H1 (cell line): Measurements from ENCODE around the gene TMEM243. TPM values are rescaled to one million over a fixed set of nuclear protein-coding genes. Genes with fewer than 3 reads are reported as not detected.

Source experiments
- CTCF ChIA-PET: fragments of 300-600 bp; sonication (Branson Sonifier 250); formaldehyde crosslinking; loops from one replicate; lab custom pipeline; 2021; ENCODE audit not compliant: partially characterized antibody; lab: Charles Lee
- POLR2A ChIA-PET: fragments of 300-600 bp; sonication (Branson Sonifier 250); formaldehyde crosslinking; loops from one replicate; lab custom pipeline; 2021; ENCODE audit warnings: inconsistent platforms; ENCODE audit not compliant: partially characterized antibody; lab: Charles Lee
- DNase-seq, 2 experiments: peaks; one replicate each; pipeline versions ENCODE4 v3.0.0 to v3.0.0-alpha.2; 2010 to 2022; ENCODE audit warnings: low spot score in 2 of 2, low read depth in 1 of 2, mixed read lengths in 1 of 2
- FAIRE-seq: peaks from 2 replicates; lab custom pipeline; 2011; peaks lifted over from hg19 to GRCh38; lab: Jason Lieb, UNC
- H2AFZ ChIP-seq: 2 replicates; pipeline ENCODE4 v1.8.1; 2012; ENCODE audit warnings: low read length, inconsistent platforms
- H2AK5ac ChIP-seq: 2 replicates; pipeline ENCODE4 v1.6.1; 2013; ENCODE audit warnings: low read depth, low read length
- H2BK120ac ChIP-seq: replicated peaks from 2 replicates; pipeline ENCODE3; 2013; ENCODE audit warnings: low read depth, low read length, inconsistent platforms
- H2BK12ac ChIP-seq: 2 replicates; pipeline ENCODE4 v1.6.1; 2013; ENCODE audit warnings: low read depth, low read length
- H2BK15ac ChIP-seq: 2 replicates; pipeline ENCODE4 v1.6.1; 2013; ENCODE audit warnings: low read length
- H2BK20ac ChIP-seq: 2 replicates; pipeline ENCODE4 v1.6.1; 2013; ENCODE audit warnings: low read length
- H2BK5ac ChIP-seq: 2 replicates; pipeline ENCODE4 v1.6.1; 2013; ENCODE audit warnings: low read depth, low read length
- H3K14ac ChIP-seq: 2 replicates; pipeline ENCODE4 v1.6.1; 2013; ENCODE audit warnings: inconsistent platforms; ENCODE audit not compliant: insufficient read length
- H3K18ac ChIP-seq: 2 replicates; pipeline ENCODE4 v1.6.1; 2013; ENCODE audit warnings: low read length; ENCODE audit errors: extremely low read depth
- H3K23ac ChIP-seq: 2 replicates; pipeline ENCODE4 v1.6.1; 2013; ENCODE audit warnings: inconsistent platforms; ENCODE audit not compliant: insufficient read length
- H3K23me2 ChIP-seq: 2 replicates; pipeline ENCODE4 v1.6.1; 2013; ENCODE audit warnings: low read depth, low read length
- H3K27ac ChIP-seq: 2 replicates; pipeline ENCODE4 v1.6.1; 2011; ENCODE audit warnings: low read depth, low read length, inconsistent platforms
- H3K27me3 ChIP-seq, 4 experiments: replicated peaks in 1 of 4; 1 replicate in 1 of 4; 2 replicates in 3 of 4; pipeline versions ENCODE4 v1.6.1 to v1.8.1; 2011 to 2013; ENCODE audit warnings: low read length in 3 of 4, mild to moderate bottlenecking in 3 of 4, inconsistent platforms in 2 of 4, mixed read lengths in 2 of 4, moderate library complexity in 1 of 4; ENCODE audit not compliant: control insufficient read depth in 3 of 4, insufficient read depth in 3 of 4; ENCODE audit errors: extremely low read depth in 1 of 4
- H3K36me3 ChIP-seq, 4 experiments: 2 replicates each; pipeline versions ENCODE4 v1.6.1 to v1.8.1; 2011 to 2013; ENCODE audit warnings: mild to moderate bottlenecking in 4 of 4, low read length in 3 of 4, moderate library complexity in 2 of 4, control low read depth in 1 of 4, inconsistent platforms in 1 of 4; ENCODE audit not compliant: insufficient read depth in 4 of 4, control insufficient read depth in 2 of 4
- H3K4ac ChIP-seq: replicated peaks from 2 replicates; pipeline ENCODE3; 2013; ENCODE audit warnings: low read length, low read depth, mixed read lengths, inconsistent platforms; ENCODE audit not compliant: insufficient read length
- H3K4me1 ChIP-seq, 4 experiments: replicated peaks in 1 of 4; 1 replicate in 1 of 4; 2 replicates in 3 of 4; pipeline versions ENCODE4 v1.6.1 to v1.8.1; 2011 to 2013; ENCODE audit warnings: low read length in 3 of 4, inconsistent platforms in 2 of 4, mixed read lengths in 1 of 4; ENCODE audit not compliant: insufficient read depth in 4 of 4, control insufficient read depth in 3 of 4
- H3K4me2 ChIP-seq, 2 experiments: 2 replicates each; pipeline versions ENCODE4 v1.6.1 to v1.8.1; 2011 to 2013; ENCODE audit warnings: low read depth in 2 of 2, low read length in 2 of 2, control low read depth in 1 of 2, inconsistent platforms in 1 of 2, mild to moderate bottlenecking in 1 of 2; ENCODE audit not compliant: insufficient read depth in 1 of 2
- H3K4me3 ChIP-seq, 4 experiments: fragments of 200-600, 300-600 bp in 1 of 4; sonication (generic), shearing (Covaris generic), sonication (Bioruptor Twin) in 1 of 4; 2 replicates each; pipeline versions ENCODE4 v1.5.1 to v1.8.1; 2011 to 2016; ENCODE audit warnings: low read length in 4 of 4, low read depth in 3 of 4, control low read depth in 2 of 4, inconsistent platforms in 2 of 4, mild to moderate bottlenecking in 2 of 4, mixed read lengths in 1 of 4, moderate library complexity in 1 of 4; ENCODE audit not compliant: insufficient read depth in 2 of 4; ENCODE audit errors: extremely low read depth in 1 of 4
- H3K56ac ChIP-seq: replicated peaks from 2 replicates; pipeline ENCODE3; 2013; ENCODE audit warnings: low read depth, mild to moderate bottlenecking, mixed read lengths, low read length, inconsistent platforms; ENCODE audit not compliant: insufficient read length
- H3K79me1 ChIP-seq: 2 replicates; pipeline ENCODE4 v1.6.1; 2013; ENCODE audit warnings: low read depth, low read length, control low read depth
- H3K79me2 ChIP-seq, 2 experiments: 2 replicates each; pipeline versions ENCODE4 v1.6.1 to v1.8.1; 2012 to 2013; ENCODE audit warnings: low read length in 2 of 2, mild to moderate bottlenecking in 2 of 2, inconsistent platforms in 1 of 2; ENCODE audit not compliant: insufficient read depth in 2 of 2, control insufficient read depth in 1 of 2
- H3K9ac ChIP-seq, 4 experiments: replicated peaks in 1 of 4; 1 replicate in 1 of 4; 2 replicates in 3 of 4; pipeline versions ENCODE4 v1.6.1 to v1.8.1; 2011 to 2013; ENCODE audit warnings: low read depth in 3 of 4, low read length in 3 of 4, control low read depth in 2 of 4, mild to moderate bottlenecking in 2 of 4, moderate library complexity in 2 of 4, inconsistent platforms in 1 of 4; ENCODE audit errors: extremely low read depth in 1 of 4
- H3K9me3 ChIP-seq, 2 experiments: 2 replicates each; pipeline versions ENCODE4 v1.6.1 to v1.8.1; 2012 to 2013; ENCODE audit warnings: mild to moderate bottlenecking in 2 of 2, moderate library complexity in 2 of 2, control low read depth in 1 of 2, inconsistent platforms in 1 of 2, low read depth in 1 of 2, low read length in 1 of 2, mixed read lengths in 1 of 2; ENCODE audit not compliant: insufficient read depth in 2 of 2
- H4K20me1 ChIP-seq, 2 experiments: replicated peaks in 1 of 2; 2 replicates each; pipeline versions ENCODE3 to v1.8.1; 2011 to 2013; ENCODE audit warnings: inconsistent platforms in 2 of 2, low read length in 2 of 2, mild to moderate bottlenecking in 1 of 2; ENCODE audit not compliant: insufficient read depth in 2 of 2, control insufficient read depth in 1 of 2
- H4K5ac ChIP-seq: 2 replicates; pipeline ENCODE4 v1.6.1; 2013; ENCODE audit warnings: low read length, low read depth, mixed read lengths, inconsistent platforms; ENCODE audit not compliant: insufficient read length
- H4K8ac ChIP-seq: 2 replicates; pipeline ENCODE4 v1.8.0; 2013; ENCODE audit warnings: mild to moderate bottlenecking, moderate library complexity, low read length, inconsistent platforms; ENCODE audit not compliant: insufficient read depth; ENCODE audit errors: extremely low read depth
- H4K91ac ChIP-seq: replicated peaks from 2 replicates; pipeline ENCODE3; 2013; ENCODE audit warnings: low read length, mixed read lengths, inconsistent platforms; ENCODE audit not compliant: insufficient read length
- CEBPB ChIP-seq: IDR thresholded peaks from 2 replicates; pipeline ENCODE4 v1.6.1; 2012; ENCODE audit warnings: low read depth, low read length
- EP300 ChIP-seq, 2 experiments: IDR thresholded peaks; 1 replicate in 1 of 2; 2 replicates in 1 of 2; pipeline ENCODE4 v1.6.1; 2011 to 2012; ENCODE audit warnings: low read depth in 2 of 2, low read length in 2 of 2, mild to moderate bottlenecking in 2 of 2, borderline replicate concordance in 1 of 2, inconsistent platforms in 1 of 2, moderate library complexity in 1 of 2
- HDAC2 ChIP-seq, 2 experiments: fragments of 300-600 bp in 1 of 2; sonication (generic) in 1 of 2; IDR thresholded peaks; 2 replicates each; pipeline ENCODE4 v1.6.1; 2011 to 2012; ENCODE audit warnings: low read depth in 2 of 2, low read length in 2 of 2, mild to moderate bottlenecking in 2 of 2, moderate library complexity in 2 of 2, borderline replicate concordance in 1 of 2, inconsistent platforms in 1 of 2
- JUN ChIP-seq: IDR thresholded peaks from 2 replicates; pipeline ENCODE4 v1.6.1; 2011; ENCODE audit warnings: low read depth, mild to moderate bottlenecking, improper control_type of control experiment, low read length
- MAX ChIP-seq: IDR thresholded peaks from 2 replicates; pipeline ENCODE4 v1.6.1; 2012; ENCODE audit warnings: inconsistent platforms
- POLR2A ChIP-seq, 2 experiments: IDR thresholded peaks; 1 replicate in 1 of 2; 2 replicates in 1 of 2; pipeline ENCODE4 v1.6.1; 2011; ENCODE audit warnings: low read depth in 2 of 2, low read length in 2 of 2, mild to moderate bottlenecking in 2 of 2; ENCODE audit errors: control extremely low read depth in 1 of 2
- POLR2AphosphoS5 ChIP-seq: IDR thresholded peaks from 2 replicates; pipeline ENCODE4 v1.6.1; 2011; ENCODE audit warnings: low read depth, low read length
- RAD21 ChIP-seq, 2 experiments: IDR thresholded peaks in 1 of 2; conservative IDR thresholded peaks in 1 of 2; 2 replicates each; pipeline ENCODE4 v1.6.1; 2011; ENCODE audit warnings: low read depth in 2 of 2, low read length in 2 of 2, improper control_type of control experiment in 1 of 2, inconsistent platforms in 1 of 2, mild to moderate bottlenecking in 1 of 2, moderate library complexity in 1 of 2
- RNF2 ChIP-seq: fragments of 200-900, 300-1000 bp; sonication (generic); IDR thresholded peaks from 2 replicates; pipeline ENCODE4 v1.7.1; 2016; ENCODE audit warnings: borderline replicate concordance, low read depth, mild to moderate bottlenecking, antibody characterized with exemption, low read length; ENCODE audit not compliant: poor library complexity, severe bottlenecking; ENCODE audit errors: missing control alignments
- SP1 ChIP-seq: IDR thresholded peaks from 2 replicates; pipeline ENCODE4 v1.6.1; 2011; ENCODE audit warnings: low read depth, low read length
- SRF ChIP-seq: IDR thresholded peaks from 2 replicates; pipeline ENCODE4 v1.6.1; 2011; ENCODE audit warnings: mild to moderate bottlenecking, low read depth, low read length, moderate library complexity
- SUZ12 ChIP-seq: fragments of 200-600 bp; sonication (generic); IDR thresholded peaks from 2 replicates; pipeline ENCODE4 v1.6.1; 2012; ENCODE audit warnings: mild to moderate bottlenecking, inconsistent platforms, low read length, moderate library complexity, mixed read lengths
- ZNF274 ChIP-seq: IDR thresholded peaks from 2 replicates; pipeline ENCODE4 v1.7.0; 2012; ENCODE audit warnings: low read length, borderline replicate concordance; ENCODE audit errors: extremely low read depth
- WGBS, 2 experiments: shearing (Covaris generic) in 1 of 2; methylation state at CpG; one replicate each; pipeline versions ENCODE4 v1.1.6 to v1.1.7; 2013 to 2015; ENCODE audit warnings: low lambda C conversion rate in 2 of 2, mixed read lengths in 2 of 2, inconsistent platforms in 1 of 2, low coverage in 1 of 2, missing lambda C conversion rate in 1 of 2; ENCODE audit not compliant: insufficient replicate concordance in 2 of 2, insufficient coverage in 1 of 2, insufficient read length in 1 of 2; ENCODE audit errors: extremely low coverage in 1 of 2, missing lambda C conversion rate in 1 of 2; 5-methylcytosine and 5-hydroxymethylcytosine counted together
- polyA plus RNA-seq, 7 experiments: library from polyadenylated mRNA; depleted of rRNA in 3 of 7; stranded (reverse) in 5 of 7; unstranded in 2 of 7; fragments of >200 nt in 5 of 7; fragments of 200-250 nt in 2 of 7; gene quantifications; 1 replicate in 5 of 7; 2 replicates in 1 of 7; 4 replicates in 1 of 7; pipeline versions ENCODE4 v1.2.1 to v1.2.3, GENCODE V29; 2011 to 2013; ENCODE audit warnings: missing spikeins in 2 of 7, mixed read lengths in 2 of 7
- total RNA-seq: library from RNA; stranded (reverse); fragmentation: NEBNext Ultra II Directional; extraction: Animal tissue kit (Norgen Biotek cat#: 25700); gene quantifications from 2 replicates; pipeline ENCODE4 v1.2.1, GENCODE V29; 2021

The TMEM243 gene
- total and polyA plus RNA-seq, 2 of the 8 experiments (the other 6 are each of a cell fraction or from before 2014, with no cell fraction given) = 23.7 to 27.6 TPM

DNA sequence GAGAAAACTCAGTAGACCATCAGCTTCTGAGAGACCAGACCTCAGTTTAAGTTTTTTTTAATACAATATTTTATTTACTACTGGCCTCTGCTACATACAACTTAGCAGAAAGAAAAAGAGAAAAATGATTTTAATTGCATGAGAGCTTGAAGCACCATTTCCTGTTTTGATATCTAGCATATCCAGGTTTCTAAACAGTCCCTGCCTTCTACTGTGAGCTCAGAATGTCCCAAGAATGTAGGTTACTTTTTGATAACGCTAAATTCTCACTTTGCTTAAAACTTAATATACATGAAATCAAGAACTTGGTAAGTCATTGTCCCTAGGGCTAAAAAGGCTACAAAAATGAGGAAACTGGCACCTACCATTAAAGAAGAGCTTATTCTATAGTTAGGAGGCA, 7.0 kb downstream of the TMEM243 start:
- Histone ChIP-seq H2AK5ac (no peak overlapping the region), H2BK15ac (no peak overlapping the region), H3K14ac (no peak overlapping the region), H3K79me2 (peaks cover 0 to 67% of the 10 kb centered on the region in 2 experiments; a peak in 2 of 4 replicates), H3K27me3 (no peaks in the 10 kb centered on the region), H3K23me2 (no peaks in the 10 kb centered on the region; the same call in 1 of the 2 replicates), H2BK120ac (no peak overlapping the region), H4K20me1 (peaks cover 2 to 3% of the 10 kb centered on the region in 2 experiments), H3K4me2 (no peak overlapping the region), H2BK20ac (no peak overlapping the region), H4K8ac (no peak overlapping the region), H3K9me3 (0 out of 4 replicates have a peak, but pooled peaks cover 0 to 2% of the 10 kb centered on the region in 2 experiments), H3K23ac (no peak overlapping the region), H3K18ac (no peak overlapping the region), H2AFZ (no peak overlapping the region), H4K91ac (no peak overlapping the region), H3K27ac (no peak overlapping the region), H4K5ac (no peak overlapping the region), H3K79me1 (peaks cover 12% of the 10 kb centered on the region; the same call in 1 of the 2 replicates), H3K9ac (no peak overlapping the region), H3K4ac (no peak overlapping the region), H2BK5ac (no peak overlapping the region), H3K4me3 (no peak overlapping the region), H3K56ac (no peak overlapping the region), H3K4me1 (peaks cover 0 to 3% (median 0%) of the 10 kb centered on the region in 4 experiments; a peak in 1 of 7 replicates), H3K36me3 (peaks cover 0 to 12% (median 5%) of the 10 kb centered on the region in 4 experiments; a peak in 4 of 8 replicates), H2BK12ac (no peak overlapping the region)
- WGBS, 2 experiments = 93% methylated on average over 1 of the region's 1 CpG; no CpG with 5 or more reads in 1 of the 2 experiments
- ChIA-PET POLR2A (interaction anchor here (0.8 to 3.0 kb wide), 5 partner anchors 8 to 15 kb away, joined by 3 to 12 read pairs (median 3); no protein-coding TSS in a partner anchor), CTCF (interaction anchor here (0.9 to 1.7 kb wide), 5 partner anchors 11 to 296 kb away, joined by 3 to 5 read pairs (median 4); no protein-coding TSS in a partner anchor)
- DNase-seq (no peak), FAIRE-seq (no peak)
- no peak for TF ChIP-seq EP300 (IDR thresholded peaks at IDR 0.05; ENCODE audit: borderline replicate concordance in 1 of 2, low read depth in 2 of 2, low read length in 2 of 2)
- no peak for TF ChIP-seq HDAC2 (IDR thresholded peaks at IDR 0.05; ENCODE audit: borderline replicate concordance in 1 of 2, low read depth in 2 of 2, low read length in 2 of 2)
- no peak for TF ChIP-seq MAX
- TF ChIP-seq SRF = no peak
- TF ChIP-seq POLR2AphosphoS5 = no peak
- no peak for TF ChIP-seq RAD21 (IDR thresholded peaks at IDR 0.05 in 1 of 2, conservative IDR thresholded peaks at IDR 0.05 in 1 of 2; ENCODE audit: low read depth in 2 of 2, low read length in 2 of 2)
- no peak for TF ChIP-seq RNF2
- no peak for TF ChIP-seq SUZ12
- no peak for TF ChIP-seq ZNF274
- TF ChIP-seq JUN = no peak
- TF ChIP-seq POLR2A (IDR thresholded peaks at IDR 0.05; ENCODE audit: control extremely low read depth in 1 of 2, low read depth in 2 of 2, low read length in 2 of 2) = no peak
- TF ChIP-seq SP1 = no peak
- TF ChIP-seq CEBPB = no peak
